BJ (cell line): Measurements from ENCODE around the gene MAP3K6. TPM values are rescaled to one million over a fixed set of nuclear protein-coding genes. Genes with fewer than 3 reads are reported as not detected.
"Not testable (repeated sequence)": the region's sequence is repeated elsewhere in the genome, so short reads cannot be mapped to it uniquely, and the experiment has no call there.

Experiments used
- CTCF ChIA-PET: fragments of 350-600 bp; formaldehyde crosslinking; extraction: SDS; loops from one replicate; lab custom pipeline; 2021; ENCODE audit warnings: antibody characterized with exemption, inconsistent platforms; lab: Yijun Ruan, JAX
- POLR2A ChIA-PET: fragments of 300-600 bp; sonication (Branson Sonifier 250); formaldehyde crosslinking; extraction: SDS; loops from one replicate; lab custom pipeline; 2021; ENCODE audit warnings: antibody characterized with exemption; lab: Charles Lee
- DNase-seq: peaks from one replicate; pipeline ENCODE4 v3.0.0-alpha.2; 2011; ENCODE audit warnings: low read depth
- H3K27me3 ChIP-seq: 2 replicates; pipeline ENCODE4 v1.6.0; 2011; ENCODE audit warnings: low read length; ENCODE audit not compliant: control insufficient read depth, insufficient read depth
- H3K36me3 ChIP-seq: 2 replicates; pipeline ENCODE4 v1.5.1; 2011; ENCODE audit warnings: low read length; ENCODE audit not compliant: control insufficient read depth, insufficient read depth
- H3K4me3 ChIP-seq: 2 replicates; pipeline ENCODE4 v1.5.1; 2011; ENCODE audit warnings: low read depth, mild to moderate bottlenecking, control low read depth, low read length
- polyA plus RNA-seq: library from polyadenylated mRNA; depleted of rRNA; stranded (reverse); fragments of >200 nt; gene quantifications from 2 replicates; pipeline ENCODE4 v1.2.3, GENCODE V29; 2011
- TF ChIP-seq, protein P1 (sequence below): IDR thresholded peaks from 2 replicates; pipeline ENCODE4 v1.5.1; 2011; ENCODE audit warnings: low read depth, mild to moderate bottlenecking, control low read depth, inconsistent platforms, low read length, moderate library complexity; ENCODE audit not compliant: insufficient read depth

Gene MAP3K6
- polyA plus RNA-seq, 1 experiment, result 18.0 TPM

DNA sequence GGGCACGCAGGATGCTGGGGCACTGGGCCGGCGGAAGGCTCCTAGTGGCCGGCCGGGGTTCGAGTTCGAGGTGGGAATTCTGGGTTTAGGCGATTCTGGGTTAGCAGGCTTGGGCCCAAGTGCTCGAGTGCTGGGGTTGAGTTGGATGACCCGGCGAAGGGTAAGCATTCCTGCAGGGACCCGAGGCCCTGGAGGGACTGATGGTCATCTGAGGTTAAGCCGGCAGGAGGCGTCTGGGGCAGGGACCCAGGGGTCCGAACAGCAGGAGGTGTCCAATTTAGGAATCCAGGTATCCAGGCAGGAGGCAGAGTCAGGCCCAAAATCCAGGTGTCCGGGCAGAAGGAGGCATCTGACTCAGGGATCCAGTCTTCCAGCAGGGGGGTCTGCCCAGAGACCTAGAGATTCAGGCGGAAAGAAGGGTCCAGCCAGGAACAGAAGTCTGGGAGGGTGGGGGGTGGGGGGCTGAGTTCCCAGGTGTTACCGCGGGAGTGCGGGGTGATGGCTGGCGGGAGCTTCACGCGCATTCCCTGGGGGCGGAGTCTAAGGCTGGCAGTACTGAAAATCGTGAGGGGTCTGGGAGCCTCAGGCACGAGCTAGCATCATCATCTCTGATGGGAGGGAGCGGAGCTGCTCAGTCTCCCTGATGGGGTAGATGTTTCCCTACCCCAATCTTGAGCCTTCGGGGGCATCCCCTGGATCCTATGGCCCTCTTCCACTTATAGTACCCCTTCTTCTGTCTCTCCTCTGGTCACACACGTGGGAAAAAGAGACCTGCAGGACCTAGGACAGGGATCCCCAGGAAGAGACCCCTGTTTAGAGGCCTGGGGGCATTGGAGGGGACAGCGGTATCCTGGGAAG, 26.2 kb upstream of the MAP3K6 start:
- Histone ChIP-seq H3K4me3 (peak overlapping the region; percentile 70), H3K27me3 (no peaks in the 10 kb centered on the region), H3K36me3 (no peaks in the 10 kb centered on the region)
- POLR2A ChIA-PET, result no interaction called here
- DNase-seq, result no peak
- TF ChIP-seq, protein P1, sequence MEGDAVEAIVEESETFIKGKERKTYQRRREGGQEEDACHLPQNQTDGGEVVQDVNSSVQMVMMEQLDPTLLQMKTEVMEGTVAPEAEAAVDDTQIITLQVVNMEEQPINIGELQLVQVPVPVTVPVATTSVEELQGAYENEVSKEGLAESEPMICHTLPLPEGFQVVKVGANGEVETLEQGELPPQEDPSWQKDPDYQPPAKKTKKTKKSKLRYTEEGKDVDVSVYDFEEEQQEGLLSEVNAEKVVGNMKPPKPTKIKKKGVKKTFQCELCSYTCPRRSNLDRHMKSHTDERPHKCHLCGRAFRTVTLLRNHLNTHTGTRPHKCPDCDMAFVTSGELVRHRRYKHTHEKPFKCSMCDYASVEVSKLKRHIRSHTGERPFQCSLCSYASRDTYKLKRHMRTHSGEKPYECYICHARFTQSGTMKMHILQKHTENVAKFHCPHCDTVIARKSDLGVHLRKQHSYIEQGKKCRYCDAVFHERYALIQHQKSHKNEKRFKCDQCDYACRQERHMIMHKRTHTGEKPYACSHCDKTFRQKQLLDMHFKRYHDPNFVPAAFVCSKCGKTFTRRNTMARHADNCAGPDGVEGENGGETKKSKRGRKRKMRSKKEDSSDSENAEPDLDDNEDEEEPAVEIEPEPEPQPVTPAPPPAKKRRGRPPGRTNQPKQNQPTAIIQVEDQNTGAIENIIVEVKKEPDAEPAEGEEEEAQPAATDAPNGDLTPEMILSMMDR, result peak; percentile 43
- CTCF ChIA-PET, result interaction anchor here (0.9 to 11.9 kb wide), 9 partner anchors 9 to 291 kb away, joined by 3 to 353 read pairs (median 4); partner anchors contain the start of genes AHDC1 and MAP3K6

DNA sequence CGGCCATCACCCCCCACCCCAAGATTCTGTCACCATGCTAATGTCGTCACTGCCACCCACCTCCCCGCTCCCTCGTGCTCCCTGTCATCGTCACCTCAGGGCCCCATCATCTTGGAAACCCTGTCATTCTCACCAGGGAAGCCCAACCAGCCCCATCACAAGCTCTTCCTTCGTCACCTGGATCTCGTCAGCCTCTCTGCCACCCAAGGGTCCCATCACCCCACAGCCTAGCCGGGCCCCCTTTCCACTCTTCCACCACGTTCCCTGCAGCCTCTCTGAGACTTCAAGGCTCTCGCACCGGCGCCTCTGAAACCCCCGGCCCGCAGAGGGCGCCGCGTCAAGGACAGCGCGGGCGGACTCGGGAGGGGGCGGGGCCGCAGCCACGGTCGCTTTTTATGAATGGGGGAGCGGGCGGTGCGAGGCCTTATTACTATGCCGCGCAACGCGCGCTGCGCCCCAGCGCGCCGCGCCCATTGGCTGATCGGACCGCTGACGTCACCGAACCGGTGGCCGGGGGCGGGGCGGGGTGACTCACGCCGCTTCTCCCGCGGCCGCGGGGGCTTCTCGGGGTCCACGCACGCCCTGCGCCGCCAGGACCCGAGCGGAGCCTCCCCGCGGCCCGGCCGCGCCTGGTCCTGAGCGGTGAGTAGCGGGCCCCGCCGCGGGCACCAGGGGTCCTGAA, 25.5 kb upstream of the MAP3K6 start, which contains the start of gene GPR3:
TSS of gene GPR3 (plus strand) at position 527 of the 682 bp plus-strand sequence. CDS start 1,177 bp downstream, outside the sequence.
- ChIA-PET CTCF (interaction anchor here (0.6 to 5.2 kb wide), 12 partner anchors 10 to 269 kb away, joined by 3 to 105 read pairs (median 7); partner anchors contain the start of genes AHDC1 and MAP3K6), POLR2A (no interaction called here)
- TF ChIP-seq, protein P1, result peak; percentile 77
- Histone ChIP-seq H3K4me3 (peak within 1 kb of the TSS; percentile 70), H3K36me3 (no peaks in the 10 kb centered on the region), H3K27me3 (no peaks in the 10 kb centered on the region)
- DNase-seq, result no peak

DNA sequence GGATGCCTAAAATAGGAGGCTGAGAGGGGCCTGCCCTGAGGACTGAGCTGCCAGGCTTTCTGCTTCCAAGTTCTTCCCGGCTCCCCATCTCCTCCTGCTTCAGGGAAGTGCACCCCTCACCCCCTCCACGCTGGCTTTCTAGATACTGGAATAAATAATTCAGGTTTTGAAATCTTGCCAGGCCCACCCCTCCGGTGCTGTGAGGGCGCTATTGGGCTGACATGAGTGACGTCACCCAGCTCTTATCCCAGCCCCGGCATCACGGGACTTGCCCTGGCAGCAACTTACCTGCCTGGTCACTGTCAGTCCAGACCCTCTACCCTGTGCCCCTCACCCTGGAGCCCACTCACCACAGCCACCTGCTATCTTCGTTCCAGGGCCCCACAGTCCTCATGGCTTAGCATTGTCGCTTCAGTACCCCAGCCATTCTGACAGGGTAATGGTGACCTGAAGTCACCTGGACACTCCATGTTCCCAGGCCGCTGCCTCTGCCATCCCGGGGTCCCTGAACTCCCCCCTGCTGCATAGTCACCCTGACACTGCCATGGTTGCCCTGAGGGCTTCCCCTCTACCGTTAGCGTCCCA, 24.8 kb upstream of the MAP3K6 start:
- H3K36me3 ChIP-seq, result no peaks in the 10 kb centered on the region
- CTCF ChIA-PET, result interaction anchor here (0.6 to 5.2 kb wide), 18 partner anchors 11 to 271 kb away, joined by 3 to 105 read pairs (median 4); partner anchors contain the start of genes AHDC1 and MAP3K6
- peak overlapping the region; percentile 70; the same call in 1 of the 2 replicates for H3K4me3 ChIP-seq
- H3K27me3 ChIP-seq, result no peaks in the 10 kb centered on the region
- POLR2A ChIA-PET, result no interaction called here
- TF ChIP-seq, protein P1, result 0 out of 2 replicates have a peak, but pooled peaks have one; percentile 22
- DNase-seq, result no peak

DNA sequence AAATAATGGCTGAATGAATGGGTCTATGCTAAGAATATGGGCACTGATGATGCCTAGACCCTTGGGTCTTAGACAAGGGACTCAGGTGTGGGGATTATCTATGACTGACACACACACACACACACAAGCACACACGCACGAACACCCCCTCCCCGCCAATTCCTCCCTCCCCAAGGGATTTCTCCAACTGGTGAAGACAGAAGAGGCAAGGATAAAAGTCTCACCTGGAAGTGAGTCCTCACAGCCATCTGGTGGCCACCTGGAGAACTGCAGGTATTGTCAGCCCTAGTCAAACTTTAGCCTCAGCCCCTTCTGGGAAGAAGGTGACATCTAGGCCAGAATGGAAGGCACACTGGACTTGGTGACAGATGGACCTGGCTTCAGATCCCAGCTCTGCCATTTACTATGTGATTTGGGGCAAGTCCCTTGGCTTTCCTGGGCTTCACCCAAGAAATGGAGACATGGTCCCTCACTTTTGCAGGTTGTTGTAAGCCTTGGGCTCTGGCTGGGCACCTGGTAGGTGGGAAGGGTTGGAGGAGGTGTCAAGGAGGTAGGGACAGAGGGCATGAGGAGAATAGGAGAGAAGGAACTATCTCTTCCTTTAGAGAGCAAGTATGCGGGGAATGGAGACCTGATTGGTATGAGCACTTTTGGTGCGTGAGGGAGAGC, 21.7 kb upstream of the MAP3K6 start:
- no peak for DNase-seq
- ChIA-PET POLR2A (interaction anchor here (0.6 kb wide), 1 partner anchor 23 kb away, joined by 3 read pairs; no protein-coding TSS in a partner anchor), CTCF (interaction anchor here (0.7 to 8.7 kb wide), 19 partner anchors 8 to 89 kb away, joined by 3 to 170 read pairs (median 4); partner anchors contain the start of genes MAP3K6 and SYTL1)
- TF ChIP-seq, protein P1, result peak; percentile 90
- H3K4me3 ChIP-seq, result no peak overlapping the region
- peaks cover 3% of the 10 kb centered on the region; the same call in 1 of the 2 replicates for H3K27me3 ChIP-seq
- no peaks in the 10 kb centered on the region for H3K36me3 ChIP-seq

DNA sequence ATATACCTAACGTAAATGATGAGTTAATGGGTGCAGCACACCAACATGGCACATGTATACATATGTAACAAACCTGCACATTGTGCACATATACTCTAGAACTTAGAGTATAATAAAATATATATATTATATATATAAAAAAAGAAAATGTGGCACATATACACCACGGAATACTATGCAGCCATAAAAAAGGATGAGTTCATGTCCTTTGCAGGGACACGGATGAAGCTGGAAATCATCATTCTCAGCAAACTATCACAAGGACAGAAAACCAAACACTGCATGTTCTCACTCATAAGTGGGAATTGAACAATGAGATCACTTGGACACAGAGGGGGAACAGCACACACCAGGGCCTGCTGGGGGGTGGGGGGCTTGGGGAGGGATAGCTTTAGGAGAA, 18.0 kb upstream of the MAP3K6 start:
- POLR2A ChIA-PET, H3K27me3 ChIP-seq, DNase-seq, H3K36me3 ChIP-seq, H3K4me3 ChIP-seq: not testable (repeated sequence)
- CTCF ChIA-PET, result interaction anchor here (1.5 to 8.7 kb wide), 6 partner anchors 16 to 223 kb away, joined by 4 to 170 read pairs (median 8); partner anchors contain the start of gene MAP3K6
